CD4-positive, alpha-beta T cell treated with Interferon alpha-2 for 1 hour (primary cell): ENCODE results near the gene HMBS.
A peak's percentile ranks its signal among the peaks of the same experiment; 100 is the strongest.

Experiments used
- DNase-seq, 2 donors: peaks; one replicate each; pipeline ENCODE4 v3.0.0-alpha.2; 2020 to 2022

HMBS gene

GRCh38 chr11:119077839-119078238 is 6.8 kb upstream of the HMBS start:
- DNase-seq: no peak

GRCh38 chr11:119078675-119079420 is 5.8 kb upstream of the HMBS start:
- DNase-seq: no peak

- DNase-seq: no peak
These were observed 2.9 kb upstream of the HMBS start for GRCh38 chr11:119081682-119082260.

GRCh38 chr11:119085437-119085847 is 761 bp downstream of the HMBS start:
- peak in 1 of 2 donors; percentile 22 for DNase-seq

- no peak for DNase-seq
These were observed 2.4 kb downstream of the HMBS start for GRCh38 chr11:119087123-119087522.

- DNase-seq: no peak
These were observed 3.1 kb downstream of the HMBS start for GRCh38 chr11:119087747-119088241.

GRCh38 chr11:119088406-119088805 is 3.7 kb downstream of the HMBS start:
- DNase-seq: no peak

- no peak for DNase-seq
These were observed 4.6 kb downstream of the HMBS start for GRCh38 chr11:119089319-119089718.

- DNase-seq: no peak
These were observed 6.5 kb downstream of the HMBS start for GRCh38 chr11:119091178-119091577.

- DNase-seq: no peak
These were observed 7.5 kb downstream of the HMBS start for GRCh38 chr11:119091966-119092879.

GRCh38 chr11:119092880-119093842 is 8.5 kb downstream of the HMBS start:
- no peak for DNase-seq

GRCh38 chr11:119093942-119094815 is 9.5 kb downstream of the HMBS start:
- DNase-seq: peak; percentile 23 to 51

- peak; percentile 74 to 77 for DNase-seq
These were observed 10.1 kb downstream of the HMBS start for GRCh38 chr11:119094816-119095065.

GRCh38 chr11:119095066-119095880 is 10.6 kb downstream of the HMBS start:
- DNase-seq: peak; percentile 100

- no peak for DNase-seq
These were observed 15.0 kb downstream of the HMBS start for GRCh38 chr11:119099711-119100110.

GRCh38 chr11:119100246-119100970 is 15.7 kb downstream of the HMBS start:
- DNase-seq: peak in 1 of 2 donors; percentile 23

- DNase-seq: no peak
These were observed 16.5 kb downstream of the HMBS start for GRCh38 chr11:119100994-119101758.

- peak; percentile 87 to 90 for DNase-seq
These were observed 17.2 kb downstream of the HMBS start, which contains the start of gene DPAGT1 for GRCh38 chr11:119101759-119102423. DPAGT1 (minus strand) TSS chr11:119101853; CDS start chr11:119101655, 198 bp downstream.
